Liver (tissue), 9 donors: ENCODE data around the gene UBE4A. TPM values are rescaled to one million over a fixed set of nuclear protein-coding genes. Genes with fewer than 3 reads are reported as not detected.
A peak's percentile ranks its signal among the peaks of the same experiment; 100 is the strongest.
"Not testable (repeated sequence)": the region's sequence is repeated elsewhere in the genome, so short reads cannot be mapped to it uniquely, and the experiment has no call there.

Experiments used
- DNase-seq: peaks from one replicate; pipeline ENCODE4 v3.0.0-alpha.2; 2017; ENCODE audit warnings: low spot score
- H3K27ac ChIP-seq, 2 donors: one replicate each; pipeline ENCODE4 v1.7.0; 2013; ENCODE audit warnings: inconsistent platforms in 2 of 2, low read length in 2 of 2, control low read depth in 1 of 2, low read depth in 1 of 2, mild to moderate bottlenecking in 1 of 2
- H3K27me3 ChIP-seq, 4 donors: one replicate each; pipeline versions ENCODE4 v1.6.1 to v1.7.0; 2013; ENCODE audit warnings: low read length in 3 of 4, inconsistent platforms in 1 of 4, mild to moderate bottlenecking in 1 of 4, moderate library complexity in 1 of 4; ENCODE audit not compliant: control insufficient read depth in 4 of 4, insufficient read depth in 4 of 4
- H3K36me3 ChIP-seq, 4 donors: one replicate each; pipeline versions ENCODE4 v1.6.1 to v1.7.0; 2013; ENCODE audit warnings: low read length in 3 of 4, mild to moderate bottlenecking in 3 of 4, low read depth in 1 of 4, moderate library complexity in 1 of 4; ENCODE audit not compliant: control insufficient read depth in 4 of 4, insufficient read depth in 3 of 4
- H3K4me1 ChIP-seq, 4 donors: one replicate each; pipeline versions ENCODE4 v1.6.1 to v1.7.0; 2013; ENCODE audit warnings: low read length in 3 of 4, mild to moderate bottlenecking in 3 of 4, moderate library complexity in 1 of 4; ENCODE audit not compliant: control insufficient read depth in 4 of 4, insufficient read depth in 4 of 4
- H3K4me3 ChIP-seq, 3 donors: one replicate each; pipeline versions ENCODE4 v1.6.1 to v1.7.0; 2013; ENCODE audit warnings: low read length in 3 of 3, control low read depth in 1 of 3, low read depth in 1 of 3, mild to moderate bottlenecking in 1 of 3
- H3K9ac ChIP-seq, 2 donors: one replicate each; pipeline ENCODE4 v1.7.0; 2013; ENCODE audit warnings: low read length in 2 of 2, mild to moderate bottlenecking in 2 of 2, moderate library complexity in 2 of 2, control low read depth in 1 of 2, low read depth in 1 of 2
- H3K9me3 ChIP-seq, 4 donors: one replicate each; pipeline versions ENCODE4 v1.6.1 to v1.7.0; 2013; ENCODE audit warnings: low read length in 3 of 4; ENCODE audit not compliant: control insufficient read depth in 4 of 4
- ATF3 ChIP-seq: IDR thresholded peaks from 2 replicates; pipeline ENCODE4 v1.6.1; 2016; ENCODE audit warnings: antibody characterized with exemption
- CTCF ChIP-seq: fragments of 150-350 bp; IDR thresholded peaks from 2 replicates; pipeline ENCODE4 v1.5.1; 2017; ENCODE audit warnings: improper control_type of control experiment, low read depth, low read length; ENCODE audit not compliant: missing input control
- EGR1 ChIP-seq, 2 donors: IDR thresholded peaks; 2 replicates each; pipeline ENCODE4 v1.6.1; 2016 to 2018; ENCODE audit warnings: antibody characterized with exemption in 2 of 2, low read depth in 2 of 2
- FOXA2 ChIP-seq: IDR thresholded peaks from 2 replicates; pipeline ENCODE4 v1.6.1; 2016; ENCODE audit warnings: antibody characterized with exemption
- GABPA ChIP-seq, 2 donors: IDR thresholded peaks in 1 of 2; conservative IDR thresholded peaks in 1 of 2; 2 replicates each; pipeline ENCODE4 v1.6.1; 2016; ENCODE audit warnings: antibody characterized with exemption in 2 of 2, mild to moderate bottlenecking in 1 of 2, moderate library complexity in 1 of 2
- JUND ChIP-seq, 2 donors: IDR thresholded peaks; 2 replicates each; pipeline ENCODE4 v1.6.1; 2016; ENCODE audit warnings: antibody characterized with exemption in 2 of 2
- MAX ChIP-seq: IDR thresholded peaks from 2 replicates; pipeline ENCODE4 v1.6.1; 2016; ENCODE audit warnings: antibody characterized with exemption
- NR2F2 ChIP-seq: IDR thresholded peaks from 2 replicates; pipeline ENCODE4 v1.6.1; 2016; ENCODE audit warnings: antibody characterized with exemption
- RAD21 ChIP-seq, 2 donors: IDR thresholded peaks; 2 replicates each; pipeline ENCODE4 v1.6.1; 2016; ENCODE audit warnings: antibody characterized with exemption in 2 of 2, mild to moderate bottlenecking in 2 of 2
- REST ChIP-seq: IDR thresholded peaks from 2 replicates; pipeline ENCODE4 v1.6.1; 2016; ENCODE audit warnings: antibody characterized with exemption, mild to moderate bottlenecking
- RXRA ChIP-seq, 2 donors: IDR thresholded peaks; 2 replicates each; pipeline ENCODE4 v1.6.1; 2017 to 2018; ENCODE audit warnings: antibody characterized with exemption in 2 of 2, mild to moderate bottlenecking in 1 of 2
- SP1 ChIP-seq: IDR thresholded peaks from 2 replicates; pipeline ENCODE4 v1.6.1; 2018; ENCODE audit warnings: antibody characterized with exemption, mild to moderate bottlenecking
- YY1 ChIP-seq: IDR thresholded peaks from 2 replicates; pipeline ENCODE4 v1.6.1; 2016; ENCODE audit warnings: antibody characterized with exemption, mild to moderate bottlenecking
- ZBTB33 ChIP-seq: IDR thresholded peaks from 2 replicates; pipeline ENCODE4 v1.6.1; 2016; ENCODE audit warnings: antibody characterized with exemption
- WGBS: extraction: QIAGEN DNeasy Blood & Tissue Kit; methylation state at CpG from one replicate; pipeline ENCODE4 v1.1.7; 2013; 5-methylcytosine and 5-hydroxymethylcytosine counted together
- polyA plus RNA-seq, 2 donors: library from polyadenylated mRNA; stranded (reverse) in 1 of 2; unstranded in 1 of 2; fragments of 200-250 nt in 1 of 2; fragments of >200 nt in 1 of 2; fragmentation: Nextera tagmentation in 1 of 2; extraction: Ambion mirVana in 1 of 2; gene quantifications; one replicate each; pipeline versions ENCODE4 v1.2.1 to v1.2.3, GENCODE V29; 2013 to 2015
- total RNA-seq, 2 donors: library from RNA; depleted of rRNA; stranded (reverse); fragments of >200 nt; gene quantifications; one replicate each; pipeline ENCODE4 v1.2.3, GENCODE V29; 2014
- donor health status: healthy.
- donor health status: healthy.
- donor health status: healthy.
- donor health status: healthy.
- donor health status: healthy.

UBE4A gene
- total and polyA plus RNA-seq, 4 donors = 11.7 to 41.3 (median 19.1) TPM

GRCh38 chr11:118401880-118402590 lies 42.6 kb downstream of the UBE4A start:
- Histone ChIP-seq H3K36me3 (peaks cover 0 to 20% (median 11%) of the 10 kb centered on the region in 4 donors), H3K4me3 (peak overlapping the region; percentile 91 to 95 (median 95)), H3K27ac (peak overlapping the region; percentile 72 to 78), H3K27me3 (no peaks in the 10 kb centered on the region), H3K9me3 (no peaks in the 10 kb centered on the region), H3K9ac (peak overlapping the region; percentile 77 to 96), H3K4me1 (peaks cover 0 to 32% (median 19%) of the 10 kb centered on the region in 4 donors)
- no peak for DNase-seq
- 1% methylated on average over 22 of the region's 22 CpGs for WGBS
- TF ChIP-seq RAD21 (IDR thresholded peaks at IDR 0.05) (peak in 1 of 2 donors; percentile 4), ATF3 (no peak), CTCF (no peak), SP1 (no peak), JUND (IDR thresholded peaks at IDR 0.05) (peak in 1 of 2 donors; percentile 48), MAX (no peak), NR2F2 (no peak), EGR1 (IDR thresholded peaks at IDR 0.05; ENCODE audit: low read depth in 2 of 2) (no peak), YY1 (no peak), RXRA (IDR thresholded peaks at IDR 0.05) (peak in 1 of 2 donors; percentile 19)

GRCh38 chr11:118402594-118402993 lies 43.2 kb downstream of the UBE4A start:
- Histone ChIP-seq H3K27ac (peak overlapping the region; percentile 62 to 72), H3K9ac (peak overlapping the region; percentile 77 to 96), H3K36me3 (peaks cover 0 to 25% (median 14%) of the 10 kb centered on the region in 4 donors), H3K4me3 (peak overlapping the region in 2 of 3 donors; percentile 95), H3K4me1 (peaks cover 0 to 32% (median 19%) of the 10 kb centered on the region in 4 donors)
- TF ChIP-seq RAD21 (IDR thresholded peaks at IDR 0.05) = peak in 1 of 2 donors; percentile 1
- not testable (repeated sequence) for H3K9me3 ChIP-seq, DNase-seq, H3K27me3 ChIP-seq
- 73% methylated on average over 7 of the region's 7 CpGs for WGBS

- DNase-seq = no peak
- no peaks in the 10 kb centered on the region for H3K9me3 ChIP-seq
- no peak overlapping the region for H3K4me3 ChIP-seq
- no peak overlapping the region for H3K9ac ChIP-seq
- H3K36me3 ChIP-seq = peaks cover 0 to 27% (median 23%) of the 10 kb centered on the region in 4 donors
- no peaks in the 10 kb centered on the region for H3K27me3 ChIP-seq
- WGBS = 75% methylated on average over 7 of the region's 7 CpGs
- peaks cover 0 to 28% (median 14%) of the 10 kb centered on the region in 4 donors for H3K4me1 ChIP-seq
- no peak overlapping the region for H3K27ac ChIP-seq
- TF ChIP-seq EGR1 (IDR thresholded peaks at IDR 0.05; ENCODE audit: low read depth in 2 of 2) (no peak), SP1 (no peak), CTCF (no peak), ZBTB33 (no peak), REST (no peak), YY1 (no peak), GABPA (IDR thresholded peaks at IDR 0.05 in 1 of 2, conservative IDR thresholded peaks at IDR 0.05 in 1 of 2) (no peak), FOXA2 (no peak), ATF3 (no peak), NR2F2 (no peak)
These were observed 47.3 kb downstream of the UBE4A start for GRCh38 chr11:118406599-118407166.
